Activated CD8-positive, alpha-beta memory T cell treated with anti-CD3 and anti-CD28 coated beads, Interleukin-2, amount 10 ng/mL, durations not matched to agents 7 days and 5 days (primary cell): Measurements from ENCODE around the gene KDM2A. TPM values are rescaled to one million over a fixed set of nuclear protein-coding genes. Genes with fewer than 3 reads are reported as not detected.
"Not testable (repeated sequence)": the region's sequence is repeated elsewhere in the genome, so short reads cannot be mapped to it uniquely, and the experiment has no call there.

Source experiments
- ATAC-seq: fragments of 150-1000 bp; cut with Tn5 transposase; one replicate; pipeline ENCODE4 v1.10.0; 2021; ENCODE audit warnings: moderate library complexity
- CTCF ChIA-PET: fragments of 350-600 bp; sonication (Branson Sonifier 250); formaldehyde crosslinking; loops from one replicate; lab custom pipeline; 2021; ENCODE audit warnings: antibody characterized with exemption; lab: Charles Lee
- DNase-seq: peaks from one replicate; pipeline ENCODE4 v3.0.0-alpha.2; 2020
- H3K27ac Mint-ChIP-seq: one replicate; pipeline ENCODE4 v1.8.0; 2021; ENCODE audit warnings: mild to moderate bottlenecking, mixed read lengths
- H3K27me3 Mint-ChIP-seq: one replicate; pipeline ENCODE4 v1.8.0; 2021; ENCODE audit warnings: mixed read lengths
- H3K36me3 Mint-ChIP-seq: one replicate; pipeline ENCODE4 v1.8.0; 2021; ENCODE audit warnings: mild to moderate bottlenecking, mixed read lengths
- H3K4me1 Mint-ChIP-seq: one replicate; pipeline ENCODE4 v1.8.0; 2021; ENCODE audit warnings: mixed read lengths
- H3K4me3 Mint-ChIP-seq: one replicate; pipeline ENCODE4 v1.8.0; 2021; ENCODE audit warnings: mild to moderate bottlenecking, moderate library complexity, mixed read lengths
- H3K9me3 Mint-ChIP-seq: one replicate; pipeline ENCODE4 v1.8.0; 2022; ENCODE audit warnings: low read depth, mixed read lengths
- total RNA-seq, 2 experiments: library from RNA; stranded (reverse); gene quantifications; one replicate each; pipeline ENCODE4 v1.2.3, GENCODE V29; 2021

The KDM2A gene
- total RNA-seq, 2 experiments from 2014 or later, result 93.6 to 116 TPM

GRCh38 chr11:67234571-67234970 is 115.5 kb downstream of the KDM2A start:
- peak overlapping the region; percentile 61 for H3K27ac Mint-ChIP-seq
- peaks cover 22% of the 10 kb centered on the region for H3K36me3 Mint-ChIP-seq
- peaks cover 29% of the 10 kb centered on the region for H3K4me1 Mint-ChIP-seq
- not testable (repeated sequence) for H3K27me3 Mint-ChIP-seq, ATAC-seq, DNase-seq, H3K9me3 Mint-ChIP-seq, H3K4me3 Mint-ChIP-seq
- CTCF ChIA-PET, result interaction anchor here (1.1 to 1.4 kb wide), 2 partner anchors 17 to 147 kb away, joined by 3 to 5 read pairs; no protein-coding TSS in a partner anchor

GRCh38 chr11:67237574-67237973 is 118.5 kb downstream of the KDM2A start:
- no peak for ATAC-seq
- CTCF ChIA-PET, result interaction anchor here (4.0 kb wide), 1 partner anchor 114 kb away, joined by 16 read pairs; no protein-coding TSS in a partner anchor

DNA sequence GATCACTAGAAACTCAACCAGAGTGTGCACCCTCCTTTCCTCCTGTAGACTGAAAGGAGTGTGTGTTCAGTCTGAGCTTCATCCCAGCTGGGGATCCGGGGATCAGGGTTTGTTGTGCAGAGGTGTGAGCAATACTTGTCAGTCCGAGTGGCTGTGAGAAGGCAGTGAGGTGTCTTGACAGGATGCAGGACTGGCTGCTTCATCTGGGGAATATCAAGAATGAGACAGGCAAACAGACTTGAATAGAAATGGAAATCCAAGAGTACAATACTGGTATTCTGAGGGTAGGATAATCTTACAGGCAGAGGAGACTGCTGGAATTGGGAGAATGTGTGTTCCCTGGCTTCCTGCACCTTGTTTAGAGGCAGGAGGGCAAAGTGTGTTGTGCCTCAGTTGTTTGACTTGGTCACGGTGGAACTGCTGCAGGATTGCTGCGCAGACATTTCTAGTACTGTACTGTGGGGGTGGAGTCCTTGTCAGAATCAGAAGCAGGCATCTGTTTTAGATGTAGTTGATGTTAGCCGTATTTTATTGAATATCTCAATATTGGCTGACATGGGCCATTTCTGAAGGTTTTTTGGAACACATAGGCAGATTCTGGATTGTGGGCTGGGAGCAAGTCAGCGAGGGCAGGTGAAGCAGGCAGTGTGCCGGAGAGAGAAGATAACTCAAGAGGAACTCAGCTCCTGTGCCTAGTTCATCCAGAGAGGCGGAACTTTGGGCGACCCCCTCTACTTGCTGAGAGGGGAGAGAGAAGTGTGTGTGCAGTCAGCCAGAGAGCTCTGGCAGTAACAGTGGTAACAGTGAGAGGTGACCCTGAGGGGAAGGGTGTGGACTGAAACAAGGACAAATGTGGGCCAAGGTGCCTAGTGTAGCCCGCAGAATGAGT is 120.1 kb downstream of the KDM2A start:
- Mint-ChIP-seq H3K9me3 (no peaks in the 10 kb centered on the region), H3K4me3 (peak overlapping the region; percentile 95), H3K27ac (peak overlapping the region; percentile 93), H3K27me3 (no peaks in the 10 kb centered on the region), H3K4me1 (peaks cover 45% of the 10 kb centered on the region), H3K36me3 (peaks cover 43% of the 10 kb centered on the region)
- no peak for ATAC-seq
- no peak for DNase-seq
- CTCF ChIA-PET, result interaction anchor here (0.6 to 4.0 kb wide), 22 partner anchors 8 to 601 kb away, joined by 3 to 22 read pairs (median 4); partner anchors contain the start of genes GRK2, KDM2A, POLD4 and PPP1CA

More at GRCh38 chr11:67237574-67237973, 118.5 kb downstream of the KDM2A start:
- no peak for DNase-seq
- H3K4me1 Mint-ChIP-seq, result peaks cover 39% of the 10 kb centered on the region
- H3K27me3 Mint-ChIP-seq, result no peaks in the 10 kb centered on the region
- H3K9me3 Mint-ChIP-seq, result no peaks in the 10 kb centered on the region
- H3K36me3 Mint-ChIP-seq, result peaks cover 35% of the 10 kb centered on the region
- no peak overlapping the region for H3K4me3 Mint-ChIP-seq
- H3K27ac Mint-ChIP-seq, result no peak overlapping the region

- Mint-ChIP-seq H3K27me3 (no peaks in the 10 kb centered on the region), H3K9me3 (no peaks in the 10 kb centered on the region), H3K36me3 (peaks cover 46% of the 10 kb centered on the region), H3K4me3 (peak overlapping the region; percentile 95), H3K4me1 (peaks cover 44% of the 10 kb centered on the region), H3K27ac (peak overlapping the region; percentile 93)
- CTCF ChIA-PET, result interaction anchor here (0.6 to 4.0 kb wide), 18 partner anchors 9 to 602 kb away, joined by 3 to 22 read pairs (median 5); partner anchors contain the start of genes GRK2, KDM2A, POLD4 and PPP1CA
- ATAC-seq, result peak; percentile 94
- peak; percentile 99 for DNase-seq
Observed at GRCh38 chr11:67239783-67240575, 120.9 kb downstream of the KDM2A start.

- Mint-ChIP-seq H3K9me3 (no peaks in the 10 kb centered on the region), H3K4me3 (peak overlapping the region; percentile 95), H3K36me3 (peaks cover 52% of the 10 kb centered on the region), H3K27me3 (no peaks in the 10 kb centered on the region), H3K27ac (peak overlapping the region; percentile 93), H3K4me1 (peaks cover 48% of the 10 kb centered on the region)
- ATAC-seq (peak; percentile 41), DNase-seq (peak; percentile 88)
- CTCF ChIA-PET, result interaction anchor here (0.7 to 4.0 kb wide), 11 partner anchors 10 to 551 kb away, joined by 3 to 22 read pairs (median 6); partner anchors contain the start of gene PPP1CA
Observed at GRCh38 chr11:67240576-67241389, 121.7 kb downstream of the KDM2A start.

GRCh38 chr11:67242548-67242947 is 123.5 kb downstream of the KDM2A start:
- H3K4me1 Mint-ChIP-seq, result peaks cover 52% of the 10 kb centered on the region
- H3K27ac Mint-ChIP-seq, result peak overlapping the region; percentile 93
- no peaks in the 10 kb centered on the region for H3K27me3 Mint-ChIP-seq
- peaks cover 61% of the 10 kb centered on the region for H3K36me3 Mint-ChIP-seq
- DNase-seq (no peak), ATAC-seq (no peak)
- peak overlapping the region; percentile 95 for H3K4me3 Mint-ChIP-seq
- CTCF ChIA-PET, result interaction anchor here (1.2 kb wide), 2 partner anchors 10 to 21 kb away, joined by 3 to 4 read pairs; no protein-coding TSS in a partner anchor
- H3K9me3 Mint-ChIP-seq, result no peaks in the 10 kb centered on the region

DNA sequence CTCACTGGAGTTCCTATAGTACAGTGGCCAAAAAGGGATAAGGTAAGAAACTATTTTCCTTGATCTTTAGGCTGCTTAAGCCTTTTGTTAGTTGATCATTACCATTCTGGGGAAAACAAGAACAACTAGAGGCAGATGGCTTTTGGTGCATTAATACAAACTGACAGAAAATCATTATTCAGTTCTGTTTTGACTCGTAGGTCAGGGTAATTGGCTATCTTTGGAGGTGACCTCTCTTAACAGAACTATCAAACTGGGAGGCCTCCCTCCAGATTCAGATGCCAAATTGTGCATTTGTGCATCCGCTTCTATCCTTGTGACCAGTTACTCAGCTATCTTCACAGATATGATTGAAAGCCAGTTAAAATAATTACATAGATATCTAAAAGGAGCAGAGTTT is 124.0 kb downstream of the KDM2A start:
- Mint-ChIP-seq H3K27ac (peak overlapping the region; percentile 93), H3K4me1 (peaks cover 54% of the 10 kb centered on the region), H3K27me3 (no peaks in the 10 kb centered on the region), H3K9me3 (no peaks in the 10 kb centered on the region), H3K4me3 (peak overlapping the region; percentile 95), H3K36me3 (peaks cover 65% of the 10 kb centered on the region)
- no peak for DNase-seq
- CTCF ChIA-PET, result interaction anchor here (1.2 to 1.3 kb wide), 4 partner anchors 10 to 76 kb away, joined by 3 to 4 read pairs (median 3); no protein-coding TSS in a partner anchor
- no peak for ATAC-seq

DNA sequence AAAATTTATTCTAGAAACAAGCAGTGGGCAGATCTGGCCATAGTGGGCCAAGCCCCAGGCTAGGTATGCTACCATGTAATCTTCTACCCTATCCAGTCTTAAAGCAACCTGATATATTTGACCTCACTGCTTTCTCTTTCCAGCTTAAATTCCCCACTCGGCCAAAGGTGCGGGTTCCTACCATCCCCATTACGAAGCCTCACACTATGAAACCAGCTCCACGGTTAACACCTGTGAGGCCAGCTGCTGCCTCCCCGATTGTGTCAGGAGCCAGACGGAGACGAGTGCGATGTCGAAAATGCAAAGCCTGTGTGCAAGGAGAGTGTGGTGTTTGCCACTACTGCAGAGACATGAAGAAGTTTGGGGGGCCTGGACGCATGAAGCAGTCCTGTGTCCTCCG is 126.0 kb downstream of the KDM2A start:
- H3K27ac Mint-ChIP-seq, result no peak overlapping the region

GRCh38 chr11:67247946-67248550 is 129.0 kb downstream of the KDM2A start:
- Mint-ChIP-seq H3K4me1 (peaks cover 63% of the 10 kb centered on the region), H3K27me3 (no peaks in the 10 kb centered on the region), H3K36me3 (peaks cover 77% of the 10 kb centered on the region), H3K27ac (no peak overlapping the region), H3K4me3 (no peak overlapping the region), H3K9me3 (no peaks in the 10 kb centered on the region)
- no peak for DNase-seq
- CTCF ChIA-PET, result interaction anchor here (0.6 to 1.1 kb wide), 3 partner anchors 9 to 70 kb away, joined by 3 to 4 read pairs (median 3); partner anchors contain the start of gene GRK2
- no peak for ATAC-seq

More for the DNA sequence above, 126.0 kb downstream of the KDM2A start:
- peaks cover 84% of the 10 kb centered on the region for H3K36me3 Mint-ChIP-seq
- ATAC-seq (no peak), DNase-seq (no peak)
- H3K4me3 Mint-ChIP-seq, result no peak overlapping the region
- H3K27me3 Mint-ChIP-seq, result no peaks in the 10 kb centered on the region
- H3K9me3 Mint-ChIP-seq, result no peaks in the 10 kb centered on the region
- CTCF ChIA-PET, result interaction anchor here (0.9 kb wide), 1 partner anchor 748 kb away, joined by 3 read pairs; no protein-coding TSS in a partner anchor
- peaks cover 52% of the 10 kb centered on the region for H3K4me1 Mint-ChIP-seq

- no peak overlapping the region for H3K4me3 Mint-ChIP-seq
- peak overlapping the region; percentile 6 for H3K27ac Mint-ChIP-seq
- H3K4me1 Mint-ChIP-seq, result peaks cover 65% of the 10 kb centered on the region
- ATAC-seq, result no peak
- H3K36me3 Mint-ChIP-seq, result peaks cover 77% of the 10 kb centered on the region
- no peaks in the 10 kb centered on the region for H3K9me3 Mint-ChIP-seq
- DNase-seq, result no peak
- H3K27me3 Mint-ChIP-seq, result no peaks in the 10 kb centered on the region
- CTCF ChIA-PET, result no interaction called here
Observed at GRCh38 chr11:67248653-67249052, 129.6 kb downstream of the KDM2A start.

GRCh38 chr11:67250059-67251043 is 131.3 kb downstream of the KDM2A start:
- Mint-ChIP-seq H3K4me3 (no peak overlapping the region), H3K36me3 (peaks cover 77% of the 10 kb centered on the region), H3K27ac (peak overlapping the region; percentile 21), H3K4me1 (peaks cover 66% of the 10 kb centered on the region), H3K9me3 (no peaks in the 10 kb centered on the region), H3K27me3 (no peaks in the 10 kb centered on the region)
- ATAC-seq (no peak), DNase-seq (no peak)
- CTCF ChIA-PET, result interaction anchor here (1.3 to 2.1 kb wide), 3 partner anchors 10 to 16 kb away, joined by 3 to 10 read pairs (median 6); no protein-coding TSS in a partner anchor
